WTC11 (cell line): ENCODE results near the gene MOB2. TPM values are rescaled to one million over a fixed set of nuclear protein-coding genes. Genes with fewer than 3 reads are reported as not detected.

Experiments
- ATAC-seq: fragments of 200-7000 bp; cut with Tn5 transposase; 2 replicates; pipeline ENCODE4 v1.10.0; 2021; ENCODE audit warnings: mild to moderate bottlenecking, moderate library complexity
- CTCF ChIA-PET: fragments of 300-600 bp; sonication (Branson Sonifier 250); formaldehyde crosslinking; loops from one replicate; lab custom pipeline; 2021; ENCODE audit warnings: antibody characterized with exemption; lab: Charles Lee
- POLR2A ChIA-PET: fragments of 350-600 bp; sonication (Branson Sonifier 250); formaldehyde crosslinking; loops from one replicate; lab custom pipeline; 2021; ENCODE audit warnings: antibody characterized with exemption; lab: Charles Lee
- DNase-seq: peaks from one replicate; pipeline ENCODE4 v3.0.0; 2021; ENCODE audit warnings: low spot score
- H3K27ac Mint-ChIP-seq: 2 replicates; pipeline ENCODE4 v1.8.0; 2021; ENCODE audit warnings: mixed read lengths
- H3K27me3 Mint-ChIP-seq: 2 replicates; pipeline ENCODE4 v1.8.0; 2021; ENCODE audit warnings: low read depth, mild to moderate bottlenecking, moderate library complexity, mixed read lengths
- H3K36me3 Mint-ChIP-seq: 2 replicates; pipeline ENCODE4 v1.8.0; 2021; ENCODE audit warnings: mixed read lengths
- H3K4me1 Mint-ChIP-seq: 2 replicates; pipeline ENCODE4 v1.8.0; 2022; ENCODE audit warnings: mixed read lengths
- H3K4me3 Mint-ChIP-seq: 2 replicates; pipeline ENCODE4 v1.8.0; 2021; ENCODE audit warnings: mild to moderate bottlenecking, moderate library complexity, mixed read lengths
- H3K9me3 Mint-ChIP-seq: 2 replicates; pipeline ENCODE4 v1.8.0; 2021; ENCODE audit warnings: mixed read lengths
- CBFB ChIP-seq: sonication (generic); formaldehyde crosslinking; IDR thresholded peaks from 2 replicates; pipeline ENCODE4 v1.8.1; 2022; ENCODE audit warnings: mild to moderate bottlenecking, low read depth, missing genetic modification reagents
- ESRRA ChIP-seq: sonication (generic); formaldehyde crosslinking; IDR thresholded peaks from 2 replicates; pipeline ENCODE4 v1.8.1; 2022; ENCODE audit warnings: mild to moderate bottlenecking, missing genetic modification reagents, borderline replicate concordance
- ETV6 ChIP-seq: sonication (generic); formaldehyde crosslinking; IDR thresholded peaks from 2 replicates; pipeline ENCODE4 v1.8.1; 2022; ENCODE audit warnings: mild to moderate bottlenecking, missing genetic modification reagents
- FOXK1 ChIP-seq: sonication (generic); formaldehyde crosslinking; IDR thresholded peaks from 2 replicates; pipeline ENCODE4 v1.8.0; 2022; ENCODE audit warnings: mild to moderate bottlenecking, moderate library complexity, missing genetic modification reagents
- HMGA2 ChIP-seq: fragments of 250-450 bp; sonication (Bioruptor Pico); IDR thresholded peaks from 2 replicates; pipeline ENCODE4 v1.4.0; 2021; ENCODE audit warnings: mild to moderate bottlenecking, moderate library complexity
- JAZF1 ChIP-seq: fragments of 250-450 bp; sonication (Bioruptor Pico); IDR thresholded peaks from 2 replicates; pipeline ENCODE4 v1.9.0; 2021; ENCODE audit warnings: moderate library complexity, mild to moderate bottlenecking, inconsistent platforms
- KAT7 ChIP-seq: sonication (generic); formaldehyde crosslinking; IDR thresholded peaks from 2 replicates; pipeline ENCODE4 v1.8.1; 2023; ENCODE audit warnings: missing genetic modification reagents, mild to moderate bottlenecking, borderline replicate concordance
- MYBL2 ChIP-seq: sonication (generic); formaldehyde crosslinking; IDR thresholded peaks from 2 replicates; pipeline ENCODE4 v1.8.1; 2023; ENCODE audit warnings: mild to moderate bottlenecking, moderate library complexity, missing genetic modification reagents
- OVOL2 ChIP-seq: fragments of 250-450 bp; sonication (Bioruptor Pico); IDR thresholded peaks from 2 replicates; pipeline ENCODE4 v1.9.0; 2021; ENCODE audit warnings: mild to moderate bottlenecking, borderline replicate concordance
- TCF7 ChIP-seq: sonication (generic); formaldehyde crosslinking; IDR thresholded peaks from 2 replicates; pipeline ENCODE4 v1.8.0; 2022; ENCODE audit warnings: mild to moderate bottlenecking, low read depth, missing genetic modification reagents, moderate library complexity
- ZBTB21 ChIP-seq: sonication (generic); formaldehyde crosslinking; IDR thresholded peaks from 2 replicates; pipeline ENCODE4 v1.8.1; 2023; ENCODE audit warnings: mild to moderate bottlenecking, missing genetic modification reagents, borderline replicate concordance
- ZNF317 ChIP-seq: sonication (generic); formaldehyde crosslinking; IDR thresholded peaks from 2 replicates; pipeline ENCODE4 v1.8.1; 2023; ENCODE audit warnings: low read depth, mild to moderate bottlenecking, moderate library complexity, missing genetic modification reagents, borderline replicate concordance
- ZNF671 ChIP-seq: fragments of 250-450 bp; sonication (Bioruptor Pico); IDR thresholded peaks from 2 replicates; pipeline ENCODE4 v1.8.0; 2021; ENCODE audit warnings: mild to moderate bottlenecking
- total RNA-seq: library from RNA; stranded (reverse); gene quantifications from 3 replicates; pipeline ENCODE4 v1.2.3, GENCODE V29; 2021
- TF ChIP-seq, protein P1 (sequence below): sonication (generic); formaldehyde crosslinking; IDR thresholded peaks from 2 replicates; pipeline ENCODE4 v1.8.1; 2022; ENCODE audit warnings: low read depth, missing genetic modification reagents, borderline replicate concordance
- TF ChIP-seq, protein P2 (sequence below): fragments of 200-600 bp; IDR thresholded peaks from 2 replicates; pipeline ENCODE4 v1.8.0; 2022; ENCODE audit warnings: antibody characterized with exemption
- TF ChIP-seq, protein P3 (sequence below): sonication (generic); formaldehyde crosslinking; IDR thresholded peaks from 2 replicates; pipeline ENCODE4 v1.8.0; 2022; ENCODE audit warnings: mild to moderate bottlenecking, missing genetic modification reagents
- TF ChIP-seq, protein P4 (sequence below): sonication (generic); formaldehyde crosslinking; IDR thresholded peaks from 2 replicates; pipeline ENCODE4 v1.8.1; 2022; ENCODE audit warnings: missing genetic modification reagents, borderline replicate concordance
- TF ChIP-seq, protein P5 (sequence below): sonication (generic); formaldehyde crosslinking; IDR thresholded peaks from 2 replicates; pipeline ENCODE4 v1.8.1; 2023; ENCODE audit warnings: mild to moderate bottlenecking, missing genetic modification reagents

Gene MOB2
- total RNA-seq, 1 experiment from 2014 or later: 21.7 TPM

DNA sequence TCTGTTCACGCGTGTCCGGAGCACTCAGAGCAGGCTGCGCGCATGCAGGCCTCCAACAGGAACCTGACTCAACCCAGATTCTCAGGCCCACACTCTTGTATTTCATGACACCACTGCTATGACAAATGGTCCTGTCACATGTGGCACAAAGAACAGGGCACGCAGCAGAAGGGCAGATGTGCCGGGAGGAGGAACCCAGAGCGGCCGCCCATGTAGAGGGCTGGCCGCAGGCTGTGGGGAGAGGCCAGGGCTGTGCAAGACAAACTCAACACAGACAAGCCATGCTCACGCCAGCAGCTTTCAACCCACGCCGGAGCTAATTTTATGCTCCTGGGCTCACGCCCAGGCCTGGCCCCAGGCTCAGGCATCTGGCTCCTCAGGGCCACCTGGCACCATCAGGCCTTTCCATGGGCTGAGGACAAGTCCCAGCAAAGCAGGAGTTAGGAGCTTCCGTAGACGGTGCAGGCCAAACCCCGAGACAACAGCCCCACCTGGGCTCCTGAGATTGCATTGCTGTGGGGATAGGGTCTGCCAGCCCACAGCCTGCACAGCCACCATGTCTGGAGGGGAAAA, 45.5 kb upstream of the MOB2 start:
- H3K36me3 Mint-ChIP-seq: no peaks in the 10 kb centered on the region
- no peak overlapping the region for H3K27ac Mint-ChIP-seq
- H3K4me1 Mint-ChIP-seq: no peaks in the 10 kb centered on the region
- CTCF ChIA-PET: interaction anchor here (0.8 to 1.5 kb wide), 4 partner anchors 15 to 107 kb away, joined by 3 to 5 read pairs (median 4); no protein-coding TSS in a partner anchor
- H3K4me3 Mint-ChIP-seq: no peak overlapping the region
- DNase-seq: no peak
- TF ChIP-seq ZNF317 (CRISPR knock-in tag) (no peak), JAZF1 (CRISPR knock-in tag) (no peak), CBFB (CRISPR knock-in tag) (no peak), ZBTB21 (CRISPR knock-in tag) (no peak), ETV6 (no peak), ESRRA (no peak), HMGA2 (CRISPR knock-in tag) (no peak), OVOL2 (CRISPR knock-in tag) (no peak), MYBL2 (CRISPR knock-in tag) (no peak), TCF7 (no peak), FOXK1 (CRISPR knock-in tag) (no peak), ZNF671 (CRISPR knock-in tag) (no peak)
- TF ChIP-seq, protein P1, sequence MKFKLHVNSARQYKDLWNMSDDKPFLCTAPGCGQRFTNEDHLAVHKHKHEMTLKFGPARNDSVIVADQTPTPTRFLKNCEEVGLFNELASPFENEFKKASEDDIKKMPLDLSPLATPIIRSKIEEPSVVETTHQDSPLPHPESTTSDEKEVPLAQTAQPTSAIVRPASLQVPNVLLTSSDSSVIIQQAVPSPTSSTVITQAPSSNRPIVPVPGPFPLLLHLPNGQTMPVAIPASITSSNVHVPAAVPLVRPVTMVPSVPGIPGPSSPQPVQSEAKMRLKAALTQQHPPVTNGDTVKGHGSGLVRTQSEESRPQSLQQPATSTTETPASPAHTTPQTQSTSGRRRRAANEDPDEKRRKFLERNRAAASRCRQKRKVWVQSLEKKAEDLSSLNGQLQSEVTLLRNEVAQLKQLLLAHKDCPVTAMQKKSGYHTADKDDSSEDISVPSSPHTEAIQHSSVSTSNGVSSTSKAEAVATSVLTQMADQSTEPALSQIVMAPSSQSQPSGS (CRISPR knock-in tag): no peak
- TF ChIP-seq, protein P2, sequence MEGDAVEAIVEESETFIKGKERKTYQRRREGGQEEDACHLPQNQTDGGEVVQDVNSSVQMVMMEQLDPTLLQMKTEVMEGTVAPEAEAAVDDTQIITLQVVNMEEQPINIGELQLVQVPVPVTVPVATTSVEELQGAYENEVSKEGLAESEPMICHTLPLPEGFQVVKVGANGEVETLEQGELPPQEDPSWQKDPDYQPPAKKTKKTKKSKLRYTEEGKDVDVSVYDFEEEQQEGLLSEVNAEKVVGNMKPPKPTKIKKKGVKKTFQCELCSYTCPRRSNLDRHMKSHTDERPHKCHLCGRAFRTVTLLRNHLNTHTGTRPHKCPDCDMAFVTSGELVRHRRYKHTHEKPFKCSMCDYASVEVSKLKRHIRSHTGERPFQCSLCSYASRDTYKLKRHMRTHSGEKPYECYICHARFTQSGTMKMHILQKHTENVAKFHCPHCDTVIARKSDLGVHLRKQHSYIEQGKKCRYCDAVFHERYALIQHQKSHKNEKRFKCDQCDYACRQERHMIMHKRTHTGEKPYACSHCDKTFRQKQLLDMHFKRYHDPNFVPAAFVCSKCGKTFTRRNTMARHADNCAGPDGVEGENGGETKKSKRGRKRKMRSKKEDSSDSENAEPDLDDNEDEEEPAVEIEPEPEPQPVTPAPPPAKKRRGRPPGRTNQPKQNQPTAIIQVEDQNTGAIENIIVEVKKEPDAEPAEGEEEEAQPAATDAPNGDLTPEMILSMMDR: no peak
- TF ChIP-seq, protein P3, sequence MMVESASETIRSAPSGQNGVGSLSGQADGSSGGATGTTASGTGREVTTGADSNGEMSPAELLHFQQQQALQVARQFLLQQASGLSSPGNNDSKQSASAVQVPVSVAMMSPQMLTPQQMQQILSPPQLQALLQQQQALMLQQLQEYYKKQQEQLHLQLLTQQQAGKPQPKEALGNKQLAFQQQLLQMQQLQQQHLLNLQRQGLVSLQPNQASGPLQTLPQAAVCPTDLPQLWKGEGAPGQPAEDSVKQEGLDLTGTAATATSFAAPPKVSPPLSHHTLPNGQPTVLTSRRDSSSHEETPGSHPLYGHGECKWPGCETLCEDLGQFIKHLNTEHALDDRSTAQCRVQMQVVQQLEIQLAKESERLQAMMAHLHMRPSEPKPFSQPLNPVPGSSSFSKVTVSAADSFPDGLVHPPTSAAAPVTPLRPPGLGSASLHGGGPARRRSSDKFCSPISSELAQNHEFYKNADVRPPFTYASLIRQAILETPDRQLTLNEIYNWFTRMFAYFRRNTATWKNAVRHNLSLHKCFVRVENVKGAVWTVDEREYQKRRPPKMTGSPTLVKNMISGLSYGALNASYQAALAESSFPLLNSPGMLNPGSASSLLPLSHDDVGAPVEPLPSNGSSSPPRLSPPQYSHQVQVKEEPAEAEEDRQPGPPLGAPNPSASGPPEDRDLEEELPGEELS (CRISPR knock-in tag): no peak
- TF ChIP-seq, protein P4, sequence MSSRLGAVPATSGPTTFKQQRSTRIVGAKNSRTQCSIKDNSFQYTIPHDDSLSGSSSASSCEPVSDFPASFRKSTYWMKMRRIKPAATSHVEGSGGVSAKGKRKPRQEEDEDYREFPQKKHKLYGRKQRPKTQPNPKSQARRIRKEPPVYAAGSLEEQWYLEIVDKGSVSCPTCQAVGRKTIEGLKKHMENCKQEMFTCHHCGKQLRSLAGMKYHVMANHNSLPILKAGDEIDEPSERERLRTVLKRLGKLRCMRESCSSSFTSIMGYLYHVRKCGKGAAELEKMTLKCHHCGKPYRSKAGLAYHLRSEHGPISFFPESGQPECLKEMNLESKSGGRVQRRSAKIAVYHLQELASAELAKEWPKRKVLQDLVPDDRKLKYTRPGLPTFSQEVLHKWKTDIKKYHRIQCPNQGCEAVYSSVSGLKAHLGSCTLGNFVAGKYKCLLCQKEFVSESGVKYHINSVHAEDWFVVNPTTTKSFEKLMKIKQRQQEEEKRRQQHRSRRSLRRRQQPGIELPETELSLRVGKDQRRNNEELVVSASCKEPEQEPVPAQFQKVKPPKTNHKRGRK: no peak
- TF ChIP-seq, all 79 proteins: peak for 0
- H3K27me3 Mint-ChIP-seq: no peaks in the 10 kb centered on the region
- H3K9me3 Mint-ChIP-seq: no peaks in the 10 kb centered on the region
- POLR2A ChIA-PET: no interaction called here
- ATAC-seq: no peak

DNA sequence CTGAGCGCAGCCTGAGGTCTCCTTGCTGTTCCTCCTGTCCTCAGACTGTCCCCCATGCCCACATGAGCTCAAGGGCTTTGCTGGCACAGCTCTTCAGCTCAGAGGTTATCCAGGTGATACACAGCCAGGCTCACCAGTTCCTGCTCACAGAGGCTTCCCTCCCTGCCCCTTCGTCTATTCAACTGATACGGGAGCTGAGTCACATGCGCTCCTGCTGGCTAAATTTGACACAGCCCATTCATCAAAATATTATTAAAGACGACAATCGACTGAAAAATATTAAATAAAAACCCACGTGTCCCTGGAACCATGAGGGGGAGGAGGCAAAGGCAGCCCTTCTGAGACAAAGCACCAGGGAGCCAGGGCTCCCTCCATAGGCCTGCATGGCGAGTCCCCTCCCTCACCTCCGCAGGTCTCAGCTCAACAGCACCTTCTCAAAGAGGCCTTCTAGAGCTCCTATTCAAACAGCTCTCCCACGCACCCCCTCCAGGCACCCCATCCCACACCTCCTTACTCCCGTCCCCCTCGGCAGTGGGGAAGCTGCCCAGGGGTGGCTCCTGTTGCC, 45.0 kb upstream of the MOB2 start:
- no peak for DNase-seq
- Mint-ChIP-seq H3K4me3 (no peak overlapping the region), H3K27me3 (no peaks in the 10 kb centered on the region), H3K27ac (peak overlapping the region; percentile 53; the same call in 1 of the 2 replicates), H3K4me1 (no peaks in the 10 kb centered on the region), H3K9me3 (no peaks in the 10 kb centered on the region), H3K36me3 (no peaks in the 10 kb centered on the region)
- no peak for TF ChIP-seq ZBTB21 (CRISPR knock-in tag)
- TF ChIP-seq KAT7 (CRISPR knock-in tag): no peak
- TF ChIP-seq, protein P5, sequence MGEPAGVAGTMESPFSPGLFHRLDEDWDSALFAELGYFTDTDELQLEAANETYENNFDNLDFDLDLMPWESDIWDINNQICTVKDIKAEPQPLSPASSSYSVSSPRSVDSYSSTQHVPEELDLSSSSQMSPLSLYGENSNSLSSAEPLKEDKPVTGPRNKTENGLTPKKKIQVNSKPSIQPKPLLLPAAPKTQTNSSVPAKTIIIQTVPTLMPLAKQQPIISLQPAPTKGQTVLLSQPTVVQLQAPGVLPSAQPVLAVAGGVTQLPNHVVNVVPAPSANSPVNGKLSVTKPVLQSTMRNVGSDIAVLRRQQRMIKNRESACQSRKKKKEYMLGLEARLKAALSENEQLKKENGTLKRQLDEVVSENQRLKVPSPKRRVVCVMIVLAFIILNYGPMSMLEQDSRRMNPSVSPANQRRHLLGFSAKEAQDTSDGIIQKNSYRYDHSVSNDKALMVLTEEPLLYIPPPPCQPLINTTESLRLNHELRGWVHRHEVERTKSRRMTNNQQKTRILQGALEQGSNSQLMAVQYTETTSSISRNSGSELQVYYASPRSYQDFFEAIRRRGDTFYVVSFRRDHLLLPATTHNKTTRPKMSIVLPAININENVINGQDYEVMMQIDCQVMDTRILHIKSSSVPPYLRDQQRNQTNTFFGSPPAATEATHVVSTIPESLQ (CRISPR knock-in tag): no peak
- ChIA-PET POLR2A (interaction anchor here (0.6 kb wide), 1 partner anchor 33 kb away, joined by 6 read pairs; no protein-coding TSS in a partner anchor), CTCF (interaction anchor here (0.8 to 1.5 kb wide), 4 partner anchors 15 to 108 kb away, joined by 3 to 5 read pairs (median 4); no protein-coding TSS in a partner anchor)
- no peak for ATAC-seq
